OCI-LY1 (cell line): Measurements from ENCODE around the gene KIAA2012.

ENCODE experiments used
- CTCF ChIP-seq: fragments of 200-600 bp; sonication (generic), shearing (Covaris generic); IDR thresholded peaks from 2 replicates; pipeline ENCODE4 v1.5.1; 2017; ENCODE audit warnings: mild to moderate bottlenecking, antibody characterized with exemption, low read length, moderate library complexity, mixed read lengths
- EZH2 ChIP-seq: fragments of 200-600 bp; sonication (generic), shearing (Covaris generic); IDR thresholded peaks from 2 replicates; pipeline ENCODE4 v1.8.0; 2017; ENCODE audit warnings: borderline replicate concordance, mixed run types, mild to moderate bottlenecking, antibody characterized with exemption, low read length, moderate library complexity, mixed read lengths

- no peak for TF ChIP-seq CTCF
- TF ChIP-seq EZH2: no peak
Measured at GRCh38 chr2:202221873-202222272, 148.8 kb downstream of the KIAA2012 start.
